Neutrophil (primary cell): ENCODE results near the gene TSR1.

Experiments
- H3K27ac ChIP-seq: fragments of 200-600 bp; sonication (generic); 2 replicates; pipeline ENCODE4 v1.5.1; 2016; ENCODE audit warnings: mild to moderate bottlenecking, moderate library complexity
- H3K27me3 ChIP-seq: fragments of 200-600 bp; sonication (generic); 2 replicates; pipeline ENCODE4 v1.6.0; 2016; ENCODE audit warnings: mild to moderate bottlenecking
- H3K36me3 ChIP-seq: fragments of 200-600 bp; sonication (generic); 2 replicates; pipeline ENCODE4 v1.5.1; 2017
- H3K4me1 ChIP-seq, 2 experiments: fragments of 200-600 bp in 1 of 2; sonication (generic) in 1 of 2; 1 replicate in 1 of 2; 2 replicates in 1 of 2; pipeline versions ENCODE4 v1.5.1 to v1.6.1; 2013 to 2016; ENCODE audit warnings: low read depth in 1 of 2, low read length in 1 of 2, mild to moderate bottlenecking in 1 of 2, moderate library complexity in 1 of 2; ENCODE audit not compliant: control insufficient read depth in 1 of 2, insufficient read depth in 1 of 2
- H3K4me3 ChIP-seq, 2 experiments: fragments of 200-600 bp in 1 of 2; sonication (generic) in 1 of 2; 1 replicate in 1 of 2; 2 replicates in 1 of 2; pipeline ENCODE4 v1.5.1; 2013 to 2016; ENCODE audit warnings: low read depth in 1 of 2, low read length in 1 of 2, mild to moderate bottlenecking in 1 of 2, moderate library complexity in 1 of 2
- H3K9me3 ChIP-seq: fragments of 200-600 bp; sonication (generic); 2 replicates; pipeline ENCODE4 v1.5.1; 2016
- TF ChIP-seq, protein P1 (sequence below): fragments of 200-600 bp; sonication (generic); IDR thresholded peaks from 2 replicates; pipeline ENCODE4 v1.5.1; 2016; ENCODE audit warnings: antibody characterized with exemption

TSR1 gene

GRCh38 chr17:2376107-2376506, 39.9 kb upstream of the TSR1 start:
- no peaks in the 10 kb centered on the region for H3K27me3 ChIP-seq
- no peaks in the 10 kb centered on the region for H3K4me1 ChIP-seq
- H3K27ac ChIP-seq, result no peak overlapping the region
- no peak overlapping the region for H3K4me3 ChIP-seq
- H3K36me3 ChIP-seq, result peaks cover 90% of the 10 kb centered on the region
- TF ChIP-seq, protein P1, sequence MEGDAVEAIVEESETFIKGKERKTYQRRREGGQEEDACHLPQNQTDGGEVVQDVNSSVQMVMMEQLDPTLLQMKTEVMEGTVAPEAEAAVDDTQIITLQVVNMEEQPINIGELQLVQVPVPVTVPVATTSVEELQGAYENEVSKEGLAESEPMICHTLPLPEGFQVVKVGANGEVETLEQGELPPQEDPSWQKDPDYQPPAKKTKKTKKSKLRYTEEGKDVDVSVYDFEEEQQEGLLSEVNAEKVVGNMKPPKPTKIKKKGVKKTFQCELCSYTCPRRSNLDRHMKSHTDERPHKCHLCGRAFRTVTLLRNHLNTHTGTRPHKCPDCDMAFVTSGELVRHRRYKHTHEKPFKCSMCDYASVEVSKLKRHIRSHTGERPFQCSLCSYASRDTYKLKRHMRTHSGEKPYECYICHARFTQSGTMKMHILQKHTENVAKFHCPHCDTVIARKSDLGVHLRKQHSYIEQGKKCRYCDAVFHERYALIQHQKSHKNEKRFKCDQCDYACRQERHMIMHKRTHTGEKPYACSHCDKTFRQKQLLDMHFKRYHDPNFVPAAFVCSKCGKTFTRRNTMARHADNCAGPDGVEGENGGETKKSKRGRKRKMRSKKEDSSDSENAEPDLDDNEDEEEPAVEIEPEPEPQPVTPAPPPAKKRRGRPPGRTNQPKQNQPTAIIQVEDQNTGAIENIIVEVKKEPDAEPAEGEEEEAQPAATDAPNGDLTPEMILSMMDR, result no peak
- H3K9me3 ChIP-seq, result no peaks in the 10 kb centered on the region

DNA sequence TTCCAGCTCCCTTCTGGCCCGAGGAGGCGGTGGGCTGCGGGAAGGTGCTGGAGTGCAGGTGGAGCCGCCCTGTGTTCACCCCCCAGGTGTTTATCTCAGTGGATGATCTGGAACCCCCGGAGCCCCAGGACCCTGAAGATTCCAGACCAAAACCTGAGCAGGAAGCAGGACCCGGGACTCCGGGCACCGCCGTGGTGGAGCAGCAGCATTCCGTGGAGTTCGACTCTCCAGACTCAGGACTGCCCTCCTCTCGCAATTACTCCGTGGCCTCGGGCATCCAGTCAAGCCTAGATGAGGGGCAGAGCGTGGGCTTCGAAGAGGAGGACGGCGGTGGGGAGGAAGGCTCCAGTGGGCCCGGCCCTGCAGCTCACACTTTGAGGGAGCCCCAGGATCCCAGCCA, 39.1 kb upstream of the TSR1 start:
- no peak overlapping the region for H3K4me3 ChIP-seq
- peaks cover 86% of the 10 kb centered on the region for H3K36me3 ChIP-seq

GRCh38 chr17:2374549-2375285, 38.5 kb upstream of the TSR1 start:
- peaks cover 79% of the 10 kb centered on the region for H3K36me3 ChIP-seq

More for the DNA sequence above, 39.1 kb upstream of the TSR1 start:
- Histone ChIP-seq H3K4me1 (no peaks in the 10 kb centered on the region), H3K9me3 (no peaks in the 10 kb centered on the region), H3K27ac (no peak overlapping the region), H3K27me3 (no peaks in the 10 kb centered on the region)
- TF ChIP-seq, protein P1, result no peak

GRCh38 chr17:2373179-2373578, 36.9 kb upstream of the TSR1 start:
- Histone ChIP-seq H3K4me1 (peaks cover 13 to 15% of the 10 kb centered on the region in 2 experiments), H3K4me3 (no peak overlapping the region), H3K27me3 (no peaks in the 10 kb centered on the region), H3K9me3 (no peaks in the 10 kb centered on the region), H3K36me3 (peaks cover 66% of the 10 kb centered on the region), H3K27ac (no peak overlapping the region)
- TF ChIP-seq, protein P1, result no peak

More at GRCh38 chr17:2374549-2375285, 38.5 kb upstream of the TSR1 start:
- H3K4me1 ChIP-seq, result peaks cover under 1% of the 10 kb centered on the region in 2 experiments
- no peaks in the 10 kb centered on the region for H3K9me3 ChIP-seq
- no peak overlapping the region for H3K27ac ChIP-seq
- TF ChIP-seq, protein P1, result no peak
- H3K27me3 ChIP-seq, result no peaks in the 10 kb centered on the region
- H3K4me3 ChIP-seq, result no peak overlapping the region

- H3K9me3 ChIP-seq, result no peaks in the 10 kb centered on the region
- H3K27ac ChIP-seq, result no peak overlapping the region
- H3K36me3 ChIP-seq, result peaks cover 65% of the 10 kb centered on the region
- TF ChIP-seq, protein P1, result no peak
- no peaks in the 10 kb centered on the region for H3K27me3 ChIP-seq
- H3K4me3 ChIP-seq, result no peak overlapping the region
- peaks cover 13 to 15% of the 10 kb centered on the region in 2 experiments for H3K4me1 ChIP-seq
Observed at GRCh38 chr17:2372681-2373080, 36.4 kb upstream of the TSR1 start.
